ENCODE measurements around the gene ZNF362.

ZNF362 gene

DNA sequence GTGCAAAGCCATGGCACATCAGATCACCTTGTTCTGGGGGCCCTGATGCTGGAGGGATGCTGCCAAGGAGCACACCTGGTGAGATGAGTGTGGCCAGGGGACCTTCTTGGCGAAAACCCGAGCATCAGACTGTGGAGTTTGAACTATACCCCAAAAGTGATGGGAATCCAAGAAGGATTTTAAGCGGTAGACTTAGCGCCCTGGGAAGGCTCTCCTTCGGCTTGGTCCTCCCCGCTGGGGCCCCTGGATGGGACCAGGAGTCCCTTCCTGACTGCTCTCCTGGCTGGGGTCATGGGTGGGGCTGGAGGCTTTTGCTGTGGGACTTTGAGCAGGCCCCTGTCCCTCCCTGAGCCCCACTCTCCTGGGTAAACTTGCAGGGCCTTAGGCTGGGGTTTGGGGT lies 10.5 kb downstream of the ZNF362 start:
- Histone ChIP-seq H3K27me3 (replicated peaks; ENCODE audit: control insufficient read depth, insufficient read depth, low read length) (no peaks in the 10 kb centered on the region), H3K4me3 (replicated peaks; ENCODE audit: low read depth, low read length) (no peak overlapping the region), H3K36me3 (ENCODE audit: control insufficient read depth, insufficient read depth, low read length) (no peaks in the 10 kb centered on the region)
- TF ChIP-seq, protein P1, sequence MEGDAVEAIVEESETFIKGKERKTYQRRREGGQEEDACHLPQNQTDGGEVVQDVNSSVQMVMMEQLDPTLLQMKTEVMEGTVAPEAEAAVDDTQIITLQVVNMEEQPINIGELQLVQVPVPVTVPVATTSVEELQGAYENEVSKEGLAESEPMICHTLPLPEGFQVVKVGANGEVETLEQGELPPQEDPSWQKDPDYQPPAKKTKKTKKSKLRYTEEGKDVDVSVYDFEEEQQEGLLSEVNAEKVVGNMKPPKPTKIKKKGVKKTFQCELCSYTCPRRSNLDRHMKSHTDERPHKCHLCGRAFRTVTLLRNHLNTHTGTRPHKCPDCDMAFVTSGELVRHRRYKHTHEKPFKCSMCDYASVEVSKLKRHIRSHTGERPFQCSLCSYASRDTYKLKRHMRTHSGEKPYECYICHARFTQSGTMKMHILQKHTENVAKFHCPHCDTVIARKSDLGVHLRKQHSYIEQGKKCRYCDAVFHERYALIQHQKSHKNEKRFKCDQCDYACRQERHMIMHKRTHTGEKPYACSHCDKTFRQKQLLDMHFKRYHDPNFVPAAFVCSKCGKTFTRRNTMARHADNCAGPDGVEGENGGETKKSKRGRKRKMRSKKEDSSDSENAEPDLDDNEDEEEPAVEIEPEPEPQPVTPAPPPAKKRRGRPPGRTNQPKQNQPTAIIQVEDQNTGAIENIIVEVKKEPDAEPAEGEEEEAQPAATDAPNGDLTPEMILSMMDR (IDR thresholded peaks at IDR 0.05; ENCODE audit: insufficient read depth, low read length, poor library complexity, severe bottlenecking): no peak
- no peak for DNase-seq (ENCODE audit: extremely low read depth, insufficient read length)

GRCh38 chr1:33267468-33268205 lies 11.3 kb downstream of the ZNF362 start:
- Histone ChIP-seq H3K27me3 (replicated peaks; ENCODE audit: control insufficient read depth, insufficient read depth, low read length) (no peaks in the 10 kb centered on the region), H3K36me3 (ENCODE audit: control insufficient read depth, insufficient read depth, low read length) (no peaks in the 10 kb centered on the region), H3K4me3 (replicated peaks; ENCODE audit: low read depth, low read length) (no peak overlapping the region)
- DNase-seq (ENCODE audit: extremely low read depth, insufficient read length): no peak
- TF ChIP-seq, protein P1 (IDR thresholded peaks at IDR 0.05; ENCODE audit: insufficient read depth, low read length, poor library complexity, severe bottlenecking): no peak

GRCh38 chr1:33268457-33268856 lies 12.2 kb downstream of the ZNF362 start:
- Histone ChIP-seq H3K36me3 (ENCODE audit: control insufficient read depth, insufficient read depth, low read length) (no peaks in the 10 kb centered on the region), H3K27me3 (replicated peaks; ENCODE audit: control insufficient read depth, insufficient read depth, low read length) (no peaks in the 10 kb centered on the region), H3K4me3 (replicated peaks; ENCODE audit: low read depth, low read length) (no peak overlapping the region)
- DNase-seq (ENCODE audit: extremely low read depth, insufficient read length): no peak
- TF ChIP-seq, protein P1 (IDR thresholded peaks at IDR 0.05; ENCODE audit: insufficient read depth, low read length, poor library complexity, severe bottlenecking): no peak

DNA sequence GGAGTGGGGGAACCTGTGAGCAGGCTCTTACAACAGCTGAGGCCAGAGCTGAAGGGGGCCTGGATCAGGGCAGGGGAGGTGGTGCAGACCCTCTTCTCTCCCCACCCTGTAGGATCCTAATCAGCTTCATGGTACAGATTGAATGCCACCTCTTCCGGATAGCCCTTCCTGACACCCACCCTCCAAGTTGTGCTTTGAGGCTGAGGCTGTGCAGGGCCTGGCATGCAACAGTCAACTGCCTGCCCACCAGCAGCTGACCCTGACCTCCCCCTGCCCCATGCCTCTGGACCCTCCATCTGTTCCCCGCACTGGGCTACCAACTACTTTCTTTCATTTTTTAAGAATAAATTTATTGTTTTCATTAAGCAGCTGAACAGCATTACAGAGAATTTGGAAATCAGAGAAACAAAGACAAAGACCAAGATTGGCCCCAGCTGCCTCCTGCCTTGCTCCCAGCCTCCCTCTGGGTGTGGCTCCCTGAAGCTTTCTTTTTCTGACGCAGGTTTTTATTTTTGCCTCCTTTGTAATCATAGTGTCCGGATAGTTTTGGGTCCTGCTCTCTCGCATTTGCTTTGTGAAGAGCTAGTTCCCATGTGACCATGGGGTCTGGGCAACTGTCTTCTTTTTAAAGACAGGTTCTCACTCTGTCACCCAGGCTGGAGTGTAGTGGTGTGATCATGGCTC lies 12.8 kb downstream of the ZNF362 start:
- TF ChIP-seq, protein P1 (IDR thresholded peaks at IDR 0.05; ENCODE audit: insufficient read depth, low read length, poor library complexity, severe bottlenecking): no peak
- no peak for DNase-seq (ENCODE audit: extremely low read depth, insufficient read length)
- no peaks in the 10 kb centered on the region for H3K27me3 ChIP-seq (replicated peaks; ENCODE audit: control insufficient read depth, insufficient read depth, low read length)
- no peak overlapping the region for H3K4me3 ChIP-seq (replicated peaks; ENCODE audit: low read depth, low read length)
- no peaks in the 10 kb centered on the region for H3K36me3 ChIP-seq (ENCODE audit: control insufficient read depth, insufficient read depth, low read length)

GRCh38 chr1:33269621-33270020 lies 13.3 kb downstream of the ZNF362 start:
- TF ChIP-seq, protein P1 (IDR thresholded peaks at IDR 0.05; ENCODE audit: insufficient read depth, low read length, poor library complexity, severe bottlenecking): no peak
- DNase-seq (ENCODE audit: extremely low read depth, insufficient read length): no peak
- Histone ChIP-seq H3K4me3 (replicated peaks; ENCODE audit: low read depth, low read length) (no peak overlapping the region), H3K36me3 (ENCODE audit: control insufficient read depth, insufficient read depth, low read length) (no peaks in the 10 kb centered on the region), H3K27me3 (replicated peaks; ENCODE audit: control insufficient read depth, insufficient read depth, low read length) (no peaks in the 10 kb centered on the region)

Data from GM06990 (cell line).